HG03175 (cell line): ENCODE data around the gene GSK3B.
"Not testable (repeated sequence)": the region's sequence is repeated elsewhere in the genome, so short reads cannot be mapped to it uniquely, and the experiment has no call there.

Source experiments
- ATAC-seq: cut with Tn5 transposase; IDR thresholded peaks from one replicate; pipeline ENCODE4 v1.9.1; 2021; ENCODE audit warnings: mild to moderate bottlenecking, moderate library complexity; ENCODE audit not compliant: unreplicated experiment

GSK3B gene

DNA sequence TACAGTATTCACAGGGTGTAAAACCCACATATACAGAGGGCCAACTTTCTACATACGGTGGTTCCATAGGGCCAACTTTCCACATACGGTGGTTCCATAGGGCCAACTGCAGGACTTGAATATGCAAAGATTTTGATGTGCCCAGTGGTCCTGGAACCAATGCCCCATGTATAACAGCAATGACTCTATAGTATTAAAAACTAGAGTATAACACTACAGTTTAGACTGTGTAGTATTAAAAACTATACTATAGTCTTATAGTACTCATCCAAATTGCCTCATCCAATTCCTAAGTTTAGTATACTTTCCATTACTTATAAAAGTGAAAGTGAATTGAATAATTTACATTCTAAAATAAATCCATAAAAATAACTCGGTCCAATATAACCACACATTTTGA is 75.9 kb downstream of the GSK3B start:
- ATAC-seq, result no peak

DNA sequence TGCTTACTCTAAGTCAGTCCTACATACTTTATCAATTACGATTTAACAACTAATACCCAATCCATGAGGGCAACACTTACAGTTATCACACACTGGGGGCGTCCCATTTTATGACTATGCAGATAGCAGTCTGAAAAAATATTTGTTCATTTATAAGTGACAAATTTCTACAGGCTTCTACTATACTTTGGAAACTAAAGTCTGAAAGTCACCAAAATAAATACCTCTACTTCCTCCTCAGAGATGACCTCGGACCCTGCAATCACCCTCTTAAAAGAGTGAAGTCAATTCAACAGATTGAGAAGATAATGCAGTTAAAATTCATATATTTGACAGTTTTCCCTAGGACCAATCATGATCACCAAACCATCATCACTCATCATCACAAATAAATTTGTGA is 76.6 kb downstream of the GSK3B start:
- peak; percentile 32 for ATAC-seq

DNA sequence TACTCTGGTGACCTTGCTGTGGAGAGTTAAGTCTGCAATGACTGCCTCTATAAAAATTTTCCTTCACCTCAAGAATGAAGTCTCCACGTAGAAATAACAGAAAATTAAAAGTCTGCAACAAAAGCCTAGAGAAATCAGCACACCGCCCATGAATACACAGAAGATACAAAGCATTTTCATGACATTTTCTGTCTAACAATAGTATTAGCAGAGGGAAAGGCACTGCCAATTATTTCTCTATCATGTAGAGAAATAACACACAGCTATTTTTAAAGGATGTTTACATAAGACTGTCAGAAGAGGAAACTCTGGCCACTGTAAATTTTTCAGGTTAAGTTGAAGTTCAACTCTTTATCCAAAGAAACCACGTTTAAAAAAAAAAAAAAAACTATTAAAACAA is 80.8 kb downstream of the GSK3B start:
- no peak for ATAC-seq

DNA sequence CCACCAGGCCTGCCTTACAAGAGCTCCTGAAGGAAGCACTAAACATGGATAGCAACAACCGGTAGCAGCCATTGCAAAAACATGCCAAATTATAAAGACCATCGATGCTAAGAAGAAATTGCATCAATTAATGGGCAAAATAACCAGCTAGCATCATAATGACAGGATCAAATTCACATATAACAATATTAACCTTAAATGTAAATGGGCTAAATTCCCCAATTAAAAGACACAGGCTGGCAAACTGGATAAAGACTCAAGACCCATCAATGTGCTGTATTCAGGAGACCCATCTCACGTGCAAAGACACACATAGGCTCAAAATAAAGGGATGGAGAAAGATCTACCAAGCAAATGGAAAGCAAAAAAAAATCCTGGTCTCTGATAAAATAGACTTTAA is 88.5 kb downstream of the GSK3B start:
- ATAC-seq, result not testable (repeated sequence)

DNA sequence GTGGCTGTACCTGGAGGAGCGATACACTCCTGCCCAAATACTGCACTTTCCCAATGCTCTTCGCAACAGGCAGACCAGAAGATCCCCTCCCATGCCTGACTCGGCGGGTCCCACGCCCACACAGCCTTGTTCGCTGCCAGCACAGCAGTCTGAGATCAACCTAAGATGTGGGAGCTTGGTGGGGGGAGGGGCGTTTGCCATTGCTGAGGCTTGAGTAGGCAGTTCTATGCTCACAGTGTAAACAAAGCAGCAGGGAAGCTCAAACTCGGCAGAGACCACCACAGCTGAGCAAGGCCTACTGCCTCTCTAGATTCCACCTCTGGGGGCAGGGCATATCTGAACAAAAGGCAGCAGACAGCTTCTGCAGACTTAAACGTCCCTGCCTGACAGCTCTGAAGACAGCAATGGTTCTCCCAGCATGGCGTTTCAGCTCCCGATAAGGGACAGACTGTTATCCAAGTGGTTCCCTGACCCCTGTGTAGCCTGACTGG is 90.2 kb downstream of the GSK3B start:
- not testable (repeated sequence) for ATAC-seq

DNA sequence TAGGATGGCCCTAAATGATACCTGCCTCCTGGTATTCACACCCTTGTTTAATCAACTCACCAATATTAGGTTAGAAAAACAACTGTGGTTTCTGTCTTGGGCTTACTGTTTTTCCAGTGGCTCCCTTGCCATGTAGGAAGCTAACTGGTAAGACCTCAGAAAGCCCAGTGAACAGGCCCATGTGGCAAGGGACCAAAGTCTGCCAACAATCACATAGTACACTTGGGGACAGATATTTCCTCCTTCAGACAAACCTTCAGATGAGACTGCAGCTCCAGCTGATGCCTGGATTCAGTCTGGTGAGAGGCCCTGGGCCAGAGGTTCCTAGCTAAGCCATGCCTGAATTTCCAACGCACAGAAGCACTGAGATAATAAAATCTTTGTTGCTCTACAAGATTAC is 96.1 kb downstream of the GSK3B start:
- ATAC-seq, result no peak

DNA sequence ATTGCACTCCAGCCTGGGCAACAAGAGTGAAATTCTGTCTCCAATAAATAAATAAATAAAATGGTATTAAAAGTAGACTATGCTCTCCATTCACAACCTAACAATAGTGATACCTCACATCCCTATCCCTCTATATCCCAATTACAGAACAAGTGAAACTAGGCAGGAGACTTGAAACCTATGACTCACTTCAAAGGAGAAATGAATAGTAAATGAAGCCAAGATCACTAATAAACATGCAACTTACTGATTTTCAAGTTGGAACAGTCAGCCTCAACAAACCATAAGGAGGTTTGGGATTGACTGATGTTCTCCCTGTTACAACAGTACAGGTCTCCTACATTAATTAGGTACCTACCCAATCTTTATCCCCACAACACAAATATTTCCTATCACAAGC is 103.4 kb downstream of the GSK3B start:
- ATAC-seq, result no peak

DNA sequence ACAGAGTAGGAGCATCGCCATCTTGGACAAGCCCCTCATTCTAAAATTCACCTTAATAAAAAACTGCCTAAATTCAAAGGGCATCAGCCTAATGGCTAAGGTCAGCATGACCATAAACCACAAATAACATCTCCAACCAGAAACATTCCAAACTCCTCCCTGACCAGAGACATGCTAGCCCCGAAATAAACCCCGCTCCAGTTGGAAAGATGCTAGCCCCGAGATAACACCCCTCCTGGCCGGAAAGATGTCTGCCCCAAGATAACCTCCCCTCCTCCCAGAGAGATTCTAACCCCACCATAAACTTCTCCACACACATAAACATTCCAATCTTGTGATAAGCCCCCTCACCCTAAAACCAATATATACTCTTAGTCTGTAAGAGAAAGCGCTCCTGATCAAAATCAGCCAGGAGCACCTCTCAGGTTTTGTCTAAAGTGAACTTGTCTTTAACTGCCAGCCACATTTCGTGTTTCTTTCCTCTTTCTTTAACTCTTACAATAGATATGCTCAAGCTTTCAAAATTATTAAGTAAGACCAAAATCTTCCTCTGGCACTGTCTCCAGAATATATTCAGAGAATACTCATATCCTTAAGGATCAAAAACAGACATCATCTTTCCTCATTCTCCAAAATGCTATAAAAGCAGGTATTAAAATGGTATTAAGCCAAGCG is 104.1 kb downstream of the GSK3B start:
- no peak for ATAC-seq

DNA sequence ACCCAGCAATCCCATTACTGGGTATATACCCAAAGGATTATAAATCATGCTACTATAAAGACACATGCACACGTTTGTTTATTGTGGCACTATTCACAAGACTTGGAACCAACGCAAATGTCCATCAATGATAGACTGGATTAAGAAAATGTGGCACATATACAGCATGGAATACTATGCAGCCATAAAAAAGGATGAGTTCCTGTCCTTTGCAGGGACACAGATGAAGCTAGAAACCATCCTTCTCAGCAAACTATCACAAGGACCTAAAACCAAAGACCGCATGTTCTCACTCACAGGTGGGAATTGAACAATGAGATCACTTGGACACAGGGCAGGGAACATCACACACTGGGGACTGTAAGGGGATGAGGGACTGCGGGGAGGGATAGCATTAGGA is 107.4 kb downstream of the GSK3B start:
- not testable (repeated sequence) for ATAC-seq

DNA sequence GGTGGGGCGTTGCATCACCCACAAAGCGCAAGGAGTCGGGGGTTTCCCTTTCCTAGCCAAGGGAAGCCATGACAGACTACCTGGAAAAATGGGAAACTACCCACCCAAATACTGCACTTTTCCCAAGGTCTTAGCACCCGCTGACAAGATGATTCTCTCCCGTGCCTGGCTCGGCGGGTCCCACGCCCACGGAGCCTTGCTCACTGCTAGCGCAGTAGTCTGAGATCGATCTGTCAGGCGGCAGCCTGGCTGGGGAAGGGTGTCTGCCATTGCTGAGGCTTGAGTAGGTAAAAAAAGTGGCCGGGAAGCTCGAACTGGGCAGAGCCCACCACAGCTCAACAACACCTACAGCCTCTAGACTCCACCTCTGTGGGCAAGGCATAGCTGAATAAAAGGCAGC is 112.9 kb downstream of the GSK3B start:
- ATAC-seq, result no peak

DNA sequence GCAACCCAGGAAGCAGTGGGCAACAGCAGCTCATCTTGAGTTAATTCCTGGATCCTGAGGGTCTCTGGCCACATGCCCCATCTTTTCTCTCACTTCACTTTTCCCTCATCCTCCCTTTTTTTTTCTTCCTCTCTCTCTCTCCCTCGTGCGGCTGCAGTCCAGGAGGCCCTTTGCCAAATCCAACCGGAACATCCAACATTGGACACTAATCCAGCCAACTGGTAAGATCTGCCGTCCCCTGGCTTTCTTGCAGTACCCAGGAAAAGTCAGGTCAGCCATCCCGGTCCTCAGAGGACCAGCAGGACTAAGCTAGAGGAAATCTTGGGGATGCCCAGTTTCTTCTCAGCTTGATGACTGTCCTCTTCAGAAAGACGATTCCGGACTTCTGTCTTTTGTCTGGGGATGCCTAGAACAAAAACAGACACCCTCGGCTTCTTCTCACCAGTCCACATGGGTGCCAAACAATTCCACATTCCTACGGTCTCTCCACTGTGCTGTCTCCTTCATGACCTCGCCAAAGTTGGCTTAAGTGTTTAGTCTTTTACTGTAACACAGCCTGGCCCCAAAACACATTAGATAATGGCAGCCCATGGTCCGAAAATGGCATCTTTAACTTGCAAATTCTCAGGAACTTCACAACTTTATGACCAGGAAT is 115.6 kb downstream of the GSK3B start:
- no peak for ATAC-seq

DNA sequence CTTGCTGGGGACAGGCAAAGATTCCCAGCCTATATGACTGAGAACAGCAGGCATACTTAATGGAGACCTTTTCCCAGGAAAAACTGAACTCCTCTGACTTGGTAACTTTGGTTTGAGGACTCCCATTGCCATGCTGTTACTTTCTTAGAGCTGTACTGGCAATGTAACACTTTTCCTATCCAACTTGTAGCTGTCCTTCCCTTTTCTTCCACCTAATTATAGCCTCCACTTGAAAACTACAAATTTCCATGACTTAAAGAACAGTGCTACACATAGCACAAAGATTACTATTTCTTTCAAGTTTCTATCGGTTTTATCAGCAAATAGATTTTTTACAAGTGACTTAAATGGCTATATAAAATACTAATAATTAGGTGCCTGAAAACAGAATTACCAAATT is 116.9 kb downstream of the GSK3B start:
- ATAC-seq, result no peak

DNA sequence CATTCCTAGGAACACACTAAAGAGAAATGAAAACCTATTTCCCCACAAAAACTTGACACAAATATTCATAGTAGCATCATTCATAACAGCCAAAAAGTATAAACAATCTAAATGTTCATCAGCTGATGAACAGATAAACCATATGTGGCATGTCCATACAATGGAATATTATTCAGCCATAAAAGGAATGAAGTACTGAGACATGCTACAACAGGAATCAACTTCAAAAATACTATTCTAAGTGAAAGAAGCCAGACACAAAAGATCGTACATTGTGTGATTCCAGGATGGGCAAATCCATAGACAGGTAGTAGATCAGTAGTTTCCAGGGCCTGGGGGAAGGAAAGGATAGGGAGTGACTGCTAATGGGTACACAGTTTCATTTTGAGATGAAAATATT is 118.0 kb downstream of the GSK3B start:
- ATAC-seq, result no peak

DNA sequence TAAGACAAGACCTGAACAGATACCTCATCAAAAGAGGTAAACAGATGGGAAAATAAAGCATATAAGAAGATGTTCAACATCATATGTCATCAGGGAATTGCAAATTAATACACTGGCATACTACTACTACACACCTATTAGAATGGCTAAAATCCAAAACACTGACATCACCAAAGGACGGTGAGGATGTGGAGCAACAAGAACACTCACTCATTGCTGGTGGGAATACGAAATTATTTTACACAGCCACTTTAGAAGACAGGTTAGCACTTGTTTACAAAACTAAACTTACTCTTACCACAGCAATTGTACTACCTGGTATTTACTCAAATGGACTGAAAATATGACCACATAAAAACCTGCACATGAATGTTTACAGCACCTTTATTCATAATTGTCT is 119.6 kb downstream of the GSK3B start:
- no peak for ATAC-seq

DNA sequence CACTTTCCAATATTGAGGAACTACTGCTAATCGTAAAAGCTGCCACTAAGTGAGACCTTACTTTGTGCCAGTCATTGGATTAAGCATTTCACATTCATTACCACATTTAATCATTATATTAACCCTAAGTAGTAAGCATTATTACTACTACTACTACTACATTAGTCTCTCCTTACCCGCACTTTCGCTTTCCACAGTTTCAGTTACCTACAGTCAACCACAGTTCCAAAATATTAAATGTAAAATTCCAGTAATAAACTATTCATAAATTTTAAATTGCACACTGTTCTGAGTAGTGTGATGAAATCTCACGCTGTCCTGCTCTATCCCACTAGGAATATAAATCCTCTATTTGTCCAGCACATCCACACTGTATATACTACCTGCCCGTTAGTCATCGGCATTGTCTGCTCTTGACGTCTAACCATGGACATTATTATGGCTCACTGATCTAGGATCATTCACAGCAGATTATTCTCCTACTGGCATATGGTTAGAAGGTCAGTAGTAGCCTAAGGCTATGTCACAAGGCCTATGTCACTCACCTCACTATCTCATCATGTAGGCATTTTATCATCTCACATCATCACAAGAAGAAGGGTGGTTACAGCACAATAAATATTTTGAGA is 121.1 kb downstream of the GSK3B start:
- no peak for ATAC-seq

DNA sequence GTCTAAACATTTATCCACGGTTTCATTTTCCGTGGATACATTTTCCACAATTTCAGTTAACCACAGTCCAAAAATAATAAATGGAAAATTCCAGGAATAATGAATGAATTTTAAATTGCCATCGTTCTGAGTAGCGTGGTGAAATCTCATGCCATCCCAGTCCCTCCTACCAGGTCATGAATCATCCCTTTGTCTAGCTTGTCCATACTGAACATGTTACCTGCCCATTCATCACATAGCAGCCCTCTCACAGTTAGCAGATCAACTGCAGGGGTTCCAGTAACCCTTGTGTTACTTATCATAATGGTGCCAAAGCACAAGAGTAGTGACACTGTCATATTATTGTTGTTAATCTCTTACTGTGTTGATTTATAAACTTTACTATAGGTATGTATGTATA is 124.5 kb downstream of the GSK3B start:
- no peak for ATAC-seq

DNA sequence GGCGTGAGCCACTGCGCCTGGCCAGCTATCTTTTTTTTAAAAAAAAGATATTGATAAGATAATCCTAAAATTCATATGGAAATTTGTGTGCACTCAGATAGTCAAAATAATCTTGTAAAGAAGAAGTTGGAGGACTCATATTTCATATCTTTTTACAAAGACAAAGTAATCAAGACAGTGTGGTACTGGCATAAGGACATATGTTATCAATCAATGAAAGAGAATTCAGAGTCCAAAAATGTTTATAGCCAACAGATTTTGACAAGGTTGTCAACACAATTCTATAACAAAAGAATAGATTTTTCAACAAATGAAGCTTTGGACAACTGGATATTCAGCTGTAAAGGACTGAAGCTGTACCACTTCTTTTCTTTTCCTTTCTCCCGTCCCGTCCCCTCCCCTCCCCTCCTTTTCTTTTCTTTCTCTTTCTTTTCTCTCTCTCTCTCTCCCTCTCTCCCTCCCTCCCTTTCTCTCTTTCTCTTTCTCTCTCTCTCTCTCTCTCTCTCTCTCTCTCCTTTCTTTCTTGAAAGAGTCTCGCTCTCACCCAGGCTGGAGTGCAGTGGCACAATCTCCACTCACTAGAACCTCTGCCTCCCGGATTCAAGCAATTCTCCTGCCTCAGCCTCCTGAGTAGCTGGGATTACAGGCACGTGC is 126.8 kb downstream of the GSK3B start:
- ATAC-seq, result no peak

DNA sequence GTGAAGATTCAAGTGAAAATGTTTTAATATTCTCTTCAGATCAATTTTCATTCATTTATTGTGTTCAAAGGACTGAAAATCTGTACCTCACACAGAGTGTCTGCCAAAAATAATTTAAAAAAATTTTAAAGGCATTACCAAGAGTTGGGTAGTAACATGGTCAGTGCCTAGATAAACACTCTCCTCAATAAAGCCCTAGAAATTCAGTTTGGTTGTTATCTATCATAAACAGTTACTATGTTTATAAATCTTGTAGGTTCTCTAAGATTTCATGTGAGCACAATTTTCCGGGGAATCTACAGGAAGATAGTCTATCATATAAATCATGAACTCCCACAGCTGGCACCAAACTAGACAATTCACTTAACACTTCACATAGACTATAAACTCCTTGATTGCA is 128.6 kb downstream of the GSK3B start:
- no peak for ATAC-seq

DNA sequence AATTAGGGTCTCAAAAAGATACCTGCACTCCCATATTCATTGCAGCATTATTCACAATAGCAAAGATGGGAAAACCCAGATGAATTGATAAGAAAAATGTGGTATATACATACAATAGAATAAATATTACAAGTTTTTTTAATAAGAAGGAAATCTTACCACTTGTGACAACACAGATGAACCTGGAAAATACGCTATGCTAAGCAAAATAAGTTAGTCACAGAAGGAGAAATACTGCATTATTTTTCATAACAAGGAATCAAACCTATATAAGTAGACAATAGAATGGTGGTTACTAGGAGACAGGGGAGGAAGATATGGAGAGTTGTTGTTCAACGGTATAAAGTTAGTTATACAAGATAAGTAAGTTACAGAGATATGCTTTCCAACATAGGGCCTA is 130.0 kb downstream of the GSK3B start:
- ATAC-seq, result no peak

DNA sequence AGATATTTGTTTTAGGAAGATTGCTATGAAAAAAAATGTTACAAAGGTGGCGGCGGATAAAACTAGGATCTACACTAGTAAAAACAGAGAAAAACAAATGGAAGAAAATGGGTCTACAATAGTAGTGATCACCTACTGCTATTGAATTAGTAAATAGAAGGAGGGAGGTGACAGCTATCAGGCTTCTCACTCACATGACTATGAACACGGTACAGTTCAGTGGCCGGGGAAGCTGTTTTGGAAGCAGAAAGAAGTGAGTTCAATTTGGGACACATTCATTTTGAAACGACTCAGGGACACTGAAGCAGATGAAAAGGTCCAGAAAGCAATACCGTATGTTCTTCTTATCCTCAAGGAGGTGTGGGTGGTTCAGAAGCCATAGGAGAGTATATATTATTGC is 138.3 kb downstream of the GSK3B start:
- ATAC-seq, result no peak

DNA sequence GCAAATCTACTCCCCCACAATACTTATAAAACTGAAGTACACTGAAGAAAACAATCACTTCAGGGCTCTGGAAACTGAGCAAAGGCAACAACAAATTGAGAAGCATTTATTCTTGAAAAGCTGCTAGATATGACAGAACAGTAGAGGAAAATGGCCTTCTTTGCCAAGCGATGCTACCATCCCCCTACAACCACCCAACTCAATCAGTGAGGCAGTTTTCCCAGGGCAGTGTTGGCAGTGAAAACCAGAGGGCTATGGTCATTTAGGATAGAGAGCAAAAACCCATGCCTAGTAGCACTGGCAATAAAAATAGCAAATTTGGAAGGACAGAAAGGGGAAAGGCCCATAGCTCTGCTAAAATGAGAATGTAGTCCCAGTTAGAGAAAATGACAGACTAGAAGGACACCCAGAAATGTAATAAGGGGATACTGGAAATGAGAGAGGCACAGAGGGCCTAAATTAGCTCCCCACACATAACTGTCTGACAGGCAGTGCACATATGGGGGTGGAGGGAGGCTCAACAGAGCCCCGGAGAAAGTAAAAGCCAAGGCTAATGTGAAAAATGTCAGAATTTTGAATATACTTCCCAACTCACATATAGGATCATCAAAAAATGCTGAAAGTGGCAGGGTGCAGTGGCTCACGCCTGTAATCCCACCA is 143.5 kb downstream of the GSK3B start:
- ATAC-seq, result no peak
